Common myeloid progenitor, CD34-positive (primary cell): ENCODE data around the gene FNIP2.

ENCODE experiments used
- CTCF ChIA-PET: fragments of 350-600 bp; sonication (Branson Sonifier 250); formaldehyde crosslinking; loops from one replicate; lab custom pipeline; 2021; ENCODE audit warnings: antibody characterized with exemption; lab: Charles Lee
- POLR2A ChIA-PET: fragments of 350-600 bp; sonication (Branson Sonifier 250); formaldehyde crosslinking; loops from one replicate; lab custom pipeline; 2021; ENCODE audit warnings: antibody characterized with exemption; lab: Charles Lee
- DNase-seq, 3 donors: peaks; one replicate each; pipeline versions ENCODE4 v3.0.0 to v3.0.0-alpha.2; 2013
- H3K27ac ChIP-seq, 2 experiments: 1 replicate in 1 of 2; 2 replicates in 1 of 2; pipeline ENCODE4 v1.7.0; 2013; ENCODE audit warnings: inconsistent platforms in 2 of 2, low read length in 2 of 2, mild to moderate bottlenecking in 2 of 2, low read depth in 1 of 2, moderate library complexity in 1 of 2; ENCODE audit not compliant: severe bottlenecking in 2 of 2, insufficient read depth in 1 of 2, poor library complexity in 1 of 2
- H3K27me3 ChIP-seq, 5 experiments: replicated peaks in 2 of 5; 1 replicate in 3 of 5; 2 replicates in 2 of 5; pipeline versions ENCODE4 v1.6.1 to v1.7.0; 2013; ENCODE audit warnings: low read length in 4 of 5, mild to moderate bottlenecking in 2 of 5, moderate library complexity in 2 of 5, inconsistent platforms in 1 of 5; ENCODE audit not compliant: insufficient read depth in 5 of 5, control insufficient read depth in 4 of 5
- H3K36me3 ChIP-seq, 4 experiments: 1 replicate in 2 of 4; 2 replicates in 2 of 4; pipeline versions ENCODE4 v1.6.1 to v1.7.0; 2013; ENCODE audit warnings: low read length in 3 of 4, control low read depth in 1 of 4, mild to moderate bottlenecking in 1 of 4; ENCODE audit not compliant: control insufficient read depth in 4 of 4, insufficient read depth in 4 of 4
- H3K4me1 ChIP-seq, 4 experiments: 1 replicate in 3 of 4; 2 replicates in 1 of 4; pipeline versions ENCODE4 v1.6.1 to v1.7.1; 2013; ENCODE audit warnings: low read length in 3 of 4, mild to moderate bottlenecking in 3 of 4, control low read depth in 1 of 4, inconsistent platforms in 1 of 4, moderate library complexity in 1 of 4; ENCODE audit not compliant: control insufficient read depth in 4 of 4, insufficient read depth in 4 of 4; ENCODE audit errors: control extremely low read depth in 1 of 4
- H3K4me3 ChIP-seq, 7 experiments: 1 replicate in 4 of 7; 2 replicates in 3 of 7; pipeline versions ENCODE4 v1.5.1 to v1.7.0; 2013; ENCODE audit warnings: mild to moderate bottlenecking in 7 of 7, low read length in 6 of 7, moderate library complexity in 6 of 7, inconsistent platforms in 2 of 7, low read depth in 2 of 7, control low read depth in 1 of 7; ENCODE audit not compliant: insufficient read depth in 4 of 7, control insufficient read depth in 1 of 7; ENCODE audit errors: extremely low read depth in 1 of 7
- H3K9me3 ChIP-seq, 5 experiments: 1 replicate in 4 of 5; 2 replicates in 1 of 5; pipeline versions ENCODE4 v1.6.1 to v1.7.1; 2013; ENCODE audit warnings: low read length in 4 of 5, mild to moderate bottlenecking in 2 of 5, inconsistent platforms in 1 of 5, low read depth in 1 of 5, moderate library complexity in 1 of 5; ENCODE audit not compliant: control insufficient read depth in 4 of 5, insufficient read depth in 2 of 5; ENCODE audit errors: control extremely low read depth in 1 of 5
- WGBS: methylation state at CpG from one replicate; pipeline ENCODE4 v1.1.5; 2013; ENCODE audit not compliant: insufficient coverage; 5-methylcytosine and 5-hydroxymethylcytosine counted together

Gene FNIP2

GRCh38 chr4:158929939-158930638, 161.3 kb downstream of the FNIP2 start:
- peaks cover 0 to 8% (median 6%) of the 10 kb centered on the region in 5 experiments for H3K9me3 ChIP-seq
- peaks cover 0 to 3% (median 0%) of the 10 kb centered on the region in 4 experiments for H3K4me1 ChIP-seq
- WGBS, result 81% methylated on average over 3 of the region's 5 CpGs
- H3K36me3 ChIP-seq, result no peaks in the 10 kb centered on the region
- H3K4me3 ChIP-seq, result peak overlapping the region in 4 of 7 experiments; percentile 11 to 70 (median 46)
- peak; percentile 14 to 52 (median 44) for DNase-seq
- ChIA-PET POLR2A (no interaction called here), CTCF (interaction anchor here (0.9 to 1.0 kb wide), 2 partner anchors 15 to 80 kb away, joined by 3 to 4 read pairs; no protein-coding TSS in a partner anchor)
- H3K27me3 ChIP-seq, result no peaks in the 10 kb centered on the region
- no peak overlapping the region for H3K27ac ChIP-seq

- H3K27ac ChIP-seq, result no peak overlapping the region
- no peak for DNase-seq
- peaks cover 0 to 8% (median 6%) of the 10 kb centered on the region in 5 experiments for H3K9me3 ChIP-seq
- H3K36me3 ChIP-seq, result no peaks in the 10 kb centered on the region
- ChIA-PET POLR2A (no interaction called here), CTCF (interaction anchor here (0.9 to 1.0 kb wide), 2 partner anchors 15 to 80 kb away, joined by 3 to 4 read pairs; no protein-coding TSS in a partner anchor)
- H3K27me3 ChIP-seq, result no peaks in the 10 kb centered on the region
- no peak overlapping the region for H3K4me3 ChIP-seq
- peaks cover 0 to 3% (median 0%) of the 10 kb centered on the region in 4 experiments for H3K4me1 ChIP-seq
Observed at GRCh38 chr4:158930639-158930972, 161.8 kb downstream of the FNIP2 start.

GRCh38 chr4:158933236-158933635, 164.4 kb downstream of the FNIP2 start:
- Histone ChIP-seq H3K9me3 (peaks cover 0 to 6% (median 6%) of the 10 kb centered on the region in 5 experiments), H3K4me1 (peaks cover 0 to 3% (median 0%) of the 10 kb centered on the region in 4 experiments), H3K36me3 (no peaks in the 10 kb centered on the region), H3K27ac (no peak overlapping the region), H3K4me3 (no peak overlapping the region), H3K27me3 (peaks cover 0 to 3% (median 0%) of the 10 kb centered on the region in 5 experiments)
- POLR2A ChIA-PET, result no interaction called here
- no peak for DNase-seq
- WGBS, result 100% methylated on average over 2 of the region's 2 CpGs
- CTCF ChIA-PET, result no interaction called here

GRCh38 chr4:158934996-158935669, 166.3 kb downstream of the FNIP2 start:
- peaks cover 0 to 3% (median 0%) of the 10 kb centered on the region in 5 experiments for H3K27me3 ChIP-seq
- H3K36me3 ChIP-seq, result no peaks in the 10 kb centered on the region
- H3K27ac ChIP-seq, result no peak overlapping the region
- H3K9me3 ChIP-seq, result no peaks in the 10 kb centered on the region
- no peak overlapping the region for H3K4me3 ChIP-seq
- 100% methylated on average over 1 of the region's 6 CpGs for WGBS
- DNase-seq, result no peak
- CTCF ChIA-PET, result interaction anchor here (1.2 kb wide), 1 partner anchor 28 kb away, joined by 3 read pairs; no protein-coding TSS in a partner anchor
- POLR2A ChIA-PET, result no interaction called here
- H3K4me1 ChIP-seq, result no peaks in the 10 kb centered on the region

GRCh38 chr4:158936238-158936637, 167.4 kb downstream of the FNIP2 start:
- 97% methylated on average over 6 of the region's 6 CpGs for WGBS

GRCh38 chr4:158938220-158939044, 169.6 kb downstream of the FNIP2 start:
- H3K4me3 ChIP-seq, result no peak overlapping the region
- no peaks in the 10 kb centered on the region for H3K4me1 ChIP-seq
- no peaks in the 10 kb centered on the region for H3K9me3 ChIP-seq
- ChIA-PET CTCF (no interaction called here), POLR2A (no interaction called here)
- no peak overlapping the region for H3K27ac ChIP-seq
- DNase-seq, result no peak
- WGBS, result 100% methylated on average over 2 of the region's 4 CpGs
- H3K27me3 ChIP-seq, result peaks cover 0 to 3% (median 0%) of the 10 kb centered on the region in 5 experiments
- no peaks in the 10 kb centered on the region for H3K36me3 ChIP-seq

More at GRCh38 chr4:158936238-158936637, 167.4 kb downstream of the FNIP2 start:
- POLR2A ChIA-PET, result no interaction called here
- CTCF ChIA-PET, result no interaction called here
- Histone ChIP-seq H3K36me3 (no peaks in the 10 kb centered on the region), H3K9me3 (no peaks in the 10 kb centered on the region), H3K27me3 (peaks cover 0 to 3% (median 0%) of the 10 kb centered on the region in 5 experiments), H3K27ac (no peak overlapping the region), H3K4me1 (no peaks in the 10 kb centered on the region), H3K4me3 (no peak overlapping the region)
- DNase-seq, result peak in 1 of 3 donors; percentile 6
